HepG2 (cell line): ENCODE results near the gene CLASP1. TPM values are rescaled to one million over a fixed set of nuclear protein-coding genes. Genes with fewer than 3 reads are reported as not detected.

Experiments
- ATAC-seq: fragments of 200-7000 bp; cut with Tn5 transposase; 3 replicates; pipeline ENCODE4 v1.9.1; 2020; ENCODE audit warnings: mild to moderate bottlenecking, moderate library complexity
- BruUV-seq: library from RNA; stranded (reverse); fragments of 400-500 nt; replicated peaks from 2 replicates; lab custom pipeline; 2021; lab: Mats Ljungman, UMichigan
- CTCF ChIA-PET: fragments of 300-600 bp; formaldehyde crosslinking; extraction: SDS; loops from one replicate; lab custom pipeline; 2021; ENCODE audit warnings: low total read pairs, inconsistent platforms, low intra/inter-chr PET ratio; lab: Yijun Ruan, JAX
- POLR2A ChIA-PET: fragments of 350-600 bp; sonication (Branson Sonifier 250); formaldehyde crosslinking; loops from one replicate; lab custom pipeline; 2020; ENCODE audit warnings: antibody characterized with exemption, inconsistent platforms; lab: Yijun Ruan, JAX
- DNase-seq: peaks from one replicate; pipeline ENCODE4 v3.0.0-alpha.2; 2015; ENCODE audit warnings: low spot score
- FAIRE-seq: peaks from 3 replicates; lab custom pipeline; 2011; peaks lifted over from hg19 to GRCh38; lab: Jason Lieb, UNC
- H2AFZ ChIP-seq: one replicate; pipeline ENCODE4 v1.6.1; 2011; ENCODE audit warnings: low read length, inconsistent platforms
- H3K27ac ChIP-seq: fragments of 300-600 bp; 3 replicates; pipeline ENCODE4 v1.8.0; 2011; ENCODE audit warnings: mixed run types, mild to moderate bottlenecking, mixed read lengths, low read length, inconsistent platforms; ENCODE audit not compliant: insufficient read depth; ENCODE audit errors: extremely low read length
- H3K27me3 ChIP-seq, 2 experiments: fragments of 200-600 bp in 1 of 2; 2 replicates in 1 of 2; 3 replicates in 1 of 2; pipeline versions ENCODE4 v1.6.0 to v1.8.0; 2011; ENCODE audit warnings: low read length in 2 of 2, mild to moderate bottlenecking in 2 of 2, moderate library complexity in 2 of 2, inconsistent platforms in 1 of 2; ENCODE audit not compliant: insufficient read depth in 2 of 2, control insufficient read depth in 1 of 2
- H3K36me3 ChIP-seq, 2 experiments: fragments of 200-600 bp in 1 of 2; replicated peaks in 1 of 2; 2 replicates in 1 of 2; 3 replicates in 1 of 2; pipeline versions ENCODE4 v1.5.1 to v1.8.0; 2011; ENCODE audit warnings: low read length in 2 of 2, inconsistent platforms in 1 of 2; ENCODE audit not compliant: insufficient read depth in 2 of 2, control insufficient read depth in 1 of 2
- H3K4me1 ChIP-seq: 2 replicates; pipeline ENCODE4 v1.5.1; 2012; ENCODE audit warnings: low read length, inconsistent platforms; ENCODE audit not compliant: insufficient read depth
- H3K4me2 ChIP-seq: 2 replicates; pipeline ENCODE4 v1.6.0; 2011; ENCODE audit warnings: low read depth, low read length, inconsistent platforms
- H3K4me3 ChIP-seq, 3 experiments: fragments of 200-600 bp in 1 of 3; sonication (generic), shearing (Covaris generic) in 1 of 3; replicated peaks in 1 of 3; 2 replicates each; pipeline ENCODE4 v1.5.1; 2011 to 2016; ENCODE audit warnings: low read length in 3 of 3, inconsistent platforms in 2 of 3, low read depth in 2 of 3, mild to moderate bottlenecking in 2 of 3, control low read depth in 1 of 3, mixed read lengths in 1 of 3; ENCODE audit not compliant: insufficient read depth in 1 of 3
- H3K79me2 ChIP-seq: one replicate; pipeline ENCODE4 v1.6.1; 2011; ENCODE audit warnings: low read length, inconsistent platforms; ENCODE audit not compliant: insufficient read depth
- H3K9ac ChIP-seq: 2 replicates; pipeline ENCODE4 v1.6.0; 2011; ENCODE audit warnings: mild to moderate bottlenecking, low read depth, low read length, inconsistent platforms; ENCODE audit not compliant: insufficient read depth
- H3K9me3 ChIP-seq: 2 replicates; pipeline ENCODE4 v1.5.1; 2012; ENCODE audit warnings: mild to moderate bottlenecking, low read length
- H4K20me1 ChIP-seq: 2 replicates; pipeline ENCODE4 v1.6.0; 2011; ENCODE audit warnings: inconsistent platforms, mild to moderate bottlenecking, low read length, moderate library complexity; ENCODE audit not compliant: insufficient read depth
- DNMT1 ChIP-seq: sonication (generic); formaldehyde crosslinking; IDR thresholded peaks from 2 replicates; pipeline ENCODE4 v1.5.1; 2020; ENCODE audit warnings: mild to moderate bottlenecking, missing genetic modification reagents
- FOSL2 ChIP-seq: sonication (generic); formaldehyde crosslinking; IDR thresholded peaks from 2 replicates; pipeline ENCODE4 v1.4.0; 2020; ENCODE audit warnings: missing genetic modification reagents
- FOXM1 ChIP-seq: sonication (generic); formaldehyde crosslinking; IDR thresholded peaks from 2 replicates; pipeline ENCODE4 v1.5.0; 2020; ENCODE audit warnings: missing genetic modification reagents
- RARG ChIP-seq: sonication (generic); formaldehyde crosslinking; IDR thresholded peaks from 2 replicates; pipeline ENCODE4 v1.4.0; 2020; ENCODE audit warnings: low read depth, mild to moderate bottlenecking, missing genetic modification reagents
- STAG1 ChIP-seq: sonication (generic); formaldehyde crosslinking; IDR thresholded peaks from 2 replicates; pipeline ENCODE4 v1.4.0; 2020; ENCODE audit warnings: missing genetic modification reagents
- THYN1 ChIP-seq: sonication (generic); formaldehyde crosslinking; IDR thresholded peaks from 2 replicates; pipeline ENCODE4 v1.8.1; 2023; ENCODE audit warnings: low read depth, mild to moderate bottlenecking, moderate library complexity, missing genetic modification reagents, borderline replicate concordance
- ZC3H13 ChIP-seq: sonication (generic); formaldehyde crosslinking; IDR thresholded peaks from 2 replicates; pipeline ENCODE4 v1.8.1; 2023; ENCODE audit warnings: mild to moderate bottlenecking, missing genetic modification reagents, moderate library complexity
- ZNF180 ChIP-seq: sonication (generic); formaldehyde crosslinking; IDR thresholded peaks from 2 replicates; pipeline ENCODE4 v1.4.0; 2020; ENCODE audit warnings: low read depth, missing genetic modification reagents, borderline replicate concordance
- ZNF33B ChIP-seq: sonication (generic); formaldehyde crosslinking; IDR thresholded peaks from 2 replicates; pipeline ENCODE4 v1.5.1; 2020; ENCODE audit warnings: mild to moderate bottlenecking, missing genetic modification reagents
- ZNF431 ChIP-seq: sonication (generic); formaldehyde crosslinking; IDR thresholded peaks from 2 replicates; pipeline ENCODE4 v1.9.0; 2022; ENCODE audit warnings: missing genetic modification reagents, low read depth, mild to moderate bottlenecking, borderline replicate concordance
- ZNF652 ChIP-seq: IDR thresholded peaks from 2 replicates; pipeline ENCODE4 v1.6.1; 2016; ENCODE audit warnings: low read depth, borderline replicate concordance
- ZNF83 ChIP-seq: sonication (generic); formaldehyde crosslinking; IDR thresholded peaks from 2 replicates; pipeline ENCODE4 v1.4.0; 2020; ENCODE audit warnings: missing genetic modification reagents, mild to moderate bottlenecking, borderline replicate concordance
- WGBS: methylation state at CpG from one replicate; pipeline ENCODE4 v1.1.6; 2017; ENCODE audit warnings: low lambda C conversion rate; 5-methylcytosine and 5-hydroxymethylcytosine counted together
- in situ Hi-C: cut with HindIII; loops from 2 replicates; pipeline ENCODE4 v1.10.0; 2017; ENCODE audit warnings: low pct_unique_long_range_greater_than_20kb; ENCODE audit not compliant: extremely low pct_ligation_motif_present
- intact Hi-C: fragments of 100-400 bp; cut with micrococcal nuclease; formaldehyde crosslinking; loops from one replicate; pipeline ENCODE4 v1.10.0; 2022; ENCODE audit not compliant: unreplicated experiment
- polyA plus RNA-seq, 8 experiments: library from polyadenylated mRNA; depleted of rRNA in 3 of 8; stranded (reverse) in 7 of 8; unstranded in 1 of 8; fragments of >200 nt; fragmentation: Illumina TruSeq in 4 of 8; extraction: Trizol in 4 of 8; gene quantifications; 2 replicates each; pipeline versions ENCODE4 v1.2.1 to v1.2.3, GENCODE V29; 2011 to 2016; ENCODE audit warnings: low read depth in 4 of 8, missing spikeins in 1 of 8, mixed read lengths in 1 of 8; ENCODE audit not compliant: insufficient read depth in 1 of 8
- total RNA-seq, 5 experiments: library from RNA; depleted of rRNA; stranded (reverse); fragments of >200 nt; fragmentation: Illumina TruSeq; extraction: Trizol; gene quantifications; 2 replicates each; pipeline ENCODE4 v1.2.3, GENCODE V29; 2016; ENCODE audit warnings: low read depth in 1 of 5
- TF ChIP-seq, protein P1 (sequence below): sonication (generic); formaldehyde crosslinking; IDR thresholded peaks from 2 replicates; pipeline ENCODE4 v1.5.0; 2020; ENCODE audit warnings: mild to moderate bottlenecking, missing genetic modification reagents, borderline replicate concordance
- TF ChIP-seq, protein P2 (sequence below): sonication (generic); formaldehyde crosslinking; IDR thresholded peaks from 2 replicates; pipeline ENCODE4 v1.4.0; 2020; ENCODE audit warnings: mild to moderate bottlenecking, missing genetic modification reagents
- TF ChIP-seq, protein P3 (sequence below): conservative IDR thresholded peaks from 2 replicates; pipeline ENCODE4 v1.6.1; 2018; ENCODE audit warnings: missing genetic modification reagents
- TF ChIP-seq, protein P4 (sequence below): sonication (generic); formaldehyde crosslinking; IDR thresholded peaks from 2 replicates; pipeline ENCODE4 v1.5.1; 2020; ENCODE audit warnings: missing genetic modification reagents, mild to moderate bottlenecking, borderline replicate concordance

Gene CLASP1
- total and polyA plus RNA-seq, 2 of the 13 experiments (the other 11 are each of a cell fraction or from before 2014, with no cell fraction given) = 11.7 to 47.9 TPM

DNA sequence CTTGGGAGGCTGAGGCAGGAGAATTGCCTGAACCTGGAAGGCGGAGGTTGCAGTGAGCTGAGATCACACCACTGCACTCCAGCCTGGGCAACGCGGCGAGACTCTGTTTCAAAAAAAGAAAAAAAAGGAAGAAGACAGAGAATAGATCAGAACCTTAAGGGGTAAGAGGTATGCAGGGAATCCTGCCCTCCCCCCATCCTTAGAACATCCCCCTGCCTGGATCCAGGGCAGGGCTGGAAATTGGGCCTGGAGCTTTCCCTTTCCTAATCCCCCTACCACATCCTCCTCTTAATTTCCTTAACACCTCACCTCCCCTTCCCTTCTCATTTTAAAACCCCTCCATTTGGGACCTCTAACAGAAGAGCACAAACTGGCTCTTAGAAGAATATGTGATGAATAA, 62.1 kb downstream of the CLASP1 start (continued):
- no peak for TF ChIP-seq FOXM1 (CRISPR knock-in tag)
- TF ChIP-seq, protein P1, sequence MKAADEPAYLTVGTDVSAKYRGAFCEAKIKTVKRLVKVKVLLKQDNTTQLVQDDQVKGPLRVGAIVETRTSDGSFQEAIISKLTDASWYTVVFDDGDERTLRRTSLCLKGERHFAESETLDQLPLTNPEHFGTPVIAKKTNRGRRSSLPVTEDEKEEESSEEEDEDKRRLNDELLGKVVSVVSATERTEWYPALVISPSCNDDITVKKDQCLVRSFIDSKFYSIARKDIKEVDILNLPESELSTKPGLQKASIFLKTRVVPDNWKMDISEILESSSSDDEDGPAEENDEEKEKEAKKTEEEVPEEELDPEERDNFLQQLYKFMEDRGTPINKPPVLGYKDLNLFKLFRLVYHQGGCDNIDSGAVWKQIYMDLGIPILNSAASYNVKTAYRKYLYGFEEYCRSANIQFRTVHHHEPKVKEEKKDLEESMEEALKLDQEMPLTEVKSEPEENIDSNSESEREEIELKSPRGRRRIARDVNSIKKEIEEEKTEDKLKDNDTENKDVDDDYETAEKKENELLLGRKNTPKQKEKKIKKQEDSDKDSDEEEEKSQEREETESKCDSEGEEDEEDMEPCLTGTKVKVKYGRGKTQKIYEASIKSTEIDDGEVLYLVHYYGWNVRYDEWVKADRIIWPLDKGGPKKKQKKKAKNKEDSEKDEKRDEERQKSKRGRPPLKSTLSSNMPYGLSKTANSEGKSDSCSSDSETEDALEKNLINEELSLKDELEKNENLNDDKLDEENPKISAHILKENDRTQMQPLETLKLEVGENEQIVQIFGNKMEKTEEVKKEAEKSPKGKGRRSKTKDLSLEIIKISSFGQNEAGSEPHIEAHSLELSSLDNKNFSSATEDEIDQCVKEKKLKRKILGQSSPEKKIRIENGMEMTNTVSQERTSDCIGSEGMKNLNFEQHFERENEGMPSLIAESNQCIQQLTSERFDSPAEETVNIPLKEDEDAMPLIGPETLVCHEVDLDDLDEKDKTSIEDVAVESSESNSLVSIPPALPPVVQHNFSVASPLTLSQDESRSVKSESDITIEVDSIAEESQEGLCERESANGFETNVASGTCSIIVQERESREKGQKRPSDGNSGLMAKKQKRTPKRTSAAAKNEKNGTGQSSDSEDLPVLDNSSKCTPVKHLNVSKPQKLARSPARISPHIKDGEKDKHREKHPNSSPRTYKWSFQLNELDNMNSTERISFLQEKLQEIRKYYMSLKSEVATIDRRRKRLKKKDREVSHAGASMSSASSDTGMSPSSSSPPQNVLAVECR (CRISPR knock-in tag) = no peak
- TF ChIP-seq, protein P2, sequence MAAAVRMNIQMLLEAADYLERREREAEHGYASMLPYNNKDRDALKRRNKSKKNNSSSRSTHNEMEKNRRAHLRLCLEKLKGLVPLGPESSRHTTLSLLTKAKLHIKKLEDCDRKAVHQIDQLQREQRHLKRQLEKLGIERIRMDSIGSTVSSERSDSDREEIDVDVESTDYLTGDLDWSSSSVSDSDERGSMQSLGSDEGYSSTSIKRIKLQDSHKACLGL = no peak
- no peak for TF ChIP-seq ZNF83
- TF ChIP-seq, protein P3, sequence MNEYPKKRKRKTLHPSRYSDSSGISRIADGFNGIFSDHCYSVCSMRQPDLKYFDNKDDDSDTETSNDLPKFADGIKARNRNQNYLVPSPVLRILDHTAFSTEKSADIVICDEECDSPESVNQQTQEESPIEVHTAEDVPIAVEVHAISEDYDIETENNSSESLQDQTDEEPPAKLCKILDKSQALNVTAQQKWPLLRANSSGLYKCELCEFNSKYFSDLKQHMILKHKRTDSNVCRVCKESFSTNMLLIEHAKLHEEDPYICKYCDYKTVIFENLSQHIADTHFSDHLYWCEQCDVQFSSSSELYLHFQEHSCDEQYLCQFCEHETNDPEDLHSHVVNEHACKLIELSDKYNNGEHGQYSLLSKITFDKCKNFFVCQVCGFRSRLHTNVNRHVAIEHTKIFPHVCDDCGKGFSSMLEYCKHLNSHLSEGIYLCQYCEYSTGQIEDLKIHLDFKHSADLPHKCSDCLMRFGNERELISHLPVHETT (CRISPR knock-in tag) = no peak
- TF ChIP-seq DNMT1 (CRISPR knock-in tag) = no peak
- TF ChIP-seq, all 625 proteins: peak for 0

DNA sequence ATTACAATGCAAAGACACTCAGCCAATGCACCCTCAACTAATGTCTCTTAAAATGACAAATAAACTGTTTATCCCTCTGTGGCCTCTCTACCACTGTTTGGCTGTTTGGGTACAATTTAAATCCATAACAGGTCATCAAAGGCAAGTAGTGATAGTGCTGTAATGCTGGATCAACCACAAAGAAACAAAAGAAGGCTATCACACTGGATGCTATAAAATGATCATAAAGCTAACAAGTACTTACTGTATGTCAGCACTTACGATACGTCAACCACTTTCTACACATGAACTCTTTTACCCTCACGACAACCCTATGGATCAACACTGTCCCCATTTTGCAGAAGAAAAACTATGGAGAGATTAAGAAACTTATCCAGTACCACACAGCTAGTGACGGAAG, 64.5 kb downstream of the CLASP1 start:
- CTCF ChIA-PET = no interaction called here
- ATAC-seq (no peak), FAIRE-seq (no peak), DNase-seq (no peak)
- POLR2A ChIA-PET = interaction anchor here (1.4 kb wide), 1 partner anchor 65 kb away, joined by 3 read pairs; no protein-coding TSS in a partner anchor
- H3K9me3 ChIP-seq = no peaks in the 10 kb centered on the region
- H3K4me3 ChIP-seq = no peak overlapping the region
- intact Hi-C loops = no loop called here
- H3K27ac ChIP-seq = no peak overlapping the region
- H3K36me3 ChIP-seq = peaks cover 6 to 11% of the 10 kb centered on the region in 2 experiments; a peak in 4 of 5 replicates
- H2AFZ ChIP-seq = no peak overlapping the region
- H3K79me2 ChIP-seq = peaks cover 9% of the 10 kb centered on the region
- WGBS = 97% methylated on average over 4 of the region's 4 CpGs
- in situ Hi-C loops = no loop called here
- H3K4me1 ChIP-seq = peaks cover 26% of the 10 kb centered on the region
- H4K20me1 ChIP-seq = peaks cover 10% of the 10 kb centered on the region
- H3K4me2 ChIP-seq = no peak overlapping the region
- no TSS peak for BruUV-seq
- H3K27me3 ChIP-seq = no peaks in the 10 kb centered on the region
- H3K9ac ChIP-seq = no peak overlapping the region
- TF ChIP-seq RARG (CRISPR knock-in tag) (no peak), STAG1 (CRISPR knock-in tag) (no peak), ZNF652 (CRISPR knock-in tag) (no peak), ZC3H13 (CRISPR knock-in tag) (no peak), ZNF33B (CRISPR knock-in tag) (no peak), ZNF431 (CRISPR knock-in tag) (no peak), ZNF180 (CRISPR knock-in tag) (no peak), FOSL2 (CRISPR knock-in tag) (no peak), THYN1 (CRISPR knock-in tag) (no peak)
- TF ChIP-seq, protein P4, sequence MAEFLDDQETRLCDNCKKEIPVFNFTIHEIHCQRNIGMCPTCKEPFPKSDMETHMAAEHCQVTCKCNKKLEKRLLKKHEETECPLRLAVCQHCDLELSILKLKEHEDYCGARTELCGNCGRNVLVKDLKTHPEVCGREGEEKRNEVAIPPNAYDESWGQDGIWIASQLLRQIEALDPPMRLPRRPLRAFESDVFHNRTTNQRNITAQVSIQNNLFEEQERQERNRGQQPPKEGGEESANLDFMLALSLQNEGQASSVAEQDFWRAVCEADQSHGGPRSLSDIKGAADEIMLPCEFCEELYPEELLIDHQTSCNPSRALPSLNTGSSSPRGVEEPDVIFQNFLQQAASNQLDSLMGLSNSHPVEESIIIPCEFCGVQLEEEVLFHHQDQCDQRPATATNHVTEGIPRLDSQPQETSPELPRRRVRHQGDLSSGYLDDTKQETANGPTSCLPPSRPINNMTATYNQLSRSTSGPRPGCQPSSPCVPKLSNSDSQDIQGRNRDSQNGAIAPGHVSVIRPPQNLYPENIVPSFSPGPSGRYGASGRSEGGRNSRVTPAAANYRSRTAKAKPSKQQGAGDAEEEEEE (CRISPR knock-in tag) = no peak
